GM12872 (cell line): ENCODE data around the gene ATF3.
A peak's percentile ranks its signal among the peaks of the same experiment; 100 is the strongest.

ENCODE experiments used
- CTCF ChIP-seq: IDR thresholded peaks from 3 replicates; pipeline ENCODE4 v1.5.1; 2011; ENCODE audit warnings: low read depth, mild to moderate bottlenecking, low read length, moderate library complexity; ENCODE audit not compliant: insufficient read depth

ATF3 gene

GRCh38 chr1:212651521-212651920, 43.0 kb downstream of the ATF3 start:
- no peak for TF ChIP-seq CTCF

- TF ChIP-seq CTCF: no peak
Observed at GRCh38 chr1:212651977-212652376, 43.4 kb downstream of the ATF3 start.

- TF ChIP-seq CTCF: no peak
Observed at GRCh38 chr1:212652609-212653008, 44.0 kb downstream of the ATF3 start.

- TF ChIP-seq CTCF: no peak
Observed at GRCh38 chr1:212655668-212656440, 47.3 kb downstream of the ATF3 start.

GRCh38 chr1:212656730-212657129, 48.2 kb downstream of the ATF3 start:
- TF ChIP-seq CTCF: no peak

- no peak for TF ChIP-seq CTCF
Observed at GRCh38 chr1:212664409-212665199, 56.0 kb downstream of the ATF3 start.

GRCh38 chr1:212665241-212666115, 56.9 kb downstream of the ATF3 start:
- peak; percentile 95 for TF ChIP-seq CTCF
